Endodermal cell (in vitro differentiated cells): ENCODE measurements around the gene ITGB7. TPM values are rescaled to one million over a fixed set of nuclear protein-coding genes. Genes with fewer than 3 reads are reported as not detected.
A peak's percentile ranks its signal among the peaks of the same experiment; 100 is the strongest.
"Not testable (repeated sequence)": the region's sequence is repeated elsewhere in the genome, so short reads cannot be mapped to it uniquely, and the experiment has no call there.

Experiments
- DNase-seq: peaks from one replicate; pipeline ENCODE4 v3.0.0-alpha.2; 2017
- H3K27ac ChIP-seq: 2 replicates; pipeline ENCODE4 v1.5.1; 2013; ENCODE audit warnings: mild to moderate bottlenecking, low read depth, low read length, moderate library complexity
- H3K27me3 ChIP-seq: 2 replicates; pipeline ENCODE4 v1.6.1; 2013; ENCODE audit warnings: mild to moderate bottlenecking, low read length, moderate library complexity; ENCODE audit not compliant: insufficient read depth, control insufficient read depth, poor library complexity, severe bottlenecking
- H3K36me3 ChIP-seq: 2 replicates; pipeline ENCODE4 v1.7.0; 2013; ENCODE audit warnings: mild to moderate bottlenecking, low read length, moderate library complexity; ENCODE audit not compliant: control insufficient read depth, insufficient read depth
- H3K4me1 ChIP-seq: one replicate; pipeline ENCODE4 v1.7.0; 2013; ENCODE audit warnings: low read length; ENCODE audit not compliant: control insufficient read depth, insufficient read depth
- H3K4me3 ChIP-seq: 2 replicates; pipeline ENCODE4 v1.5.1; 2013; ENCODE audit warnings: mild to moderate bottlenecking, low read length, moderate library complexity
- H3K9ac ChIP-seq: 2 replicates; pipeline ENCODE4 v1.6.1; 2013; ENCODE audit warnings: mild to moderate bottlenecking, low read length, moderate library complexity; ENCODE audit not compliant: poor library complexity, severe bottlenecking; ENCODE audit errors: extremely low read depth
- H3K9me3 ChIP-seq: 2 replicates; pipeline ENCODE4 v1.6.1; 2013; ENCODE audit warnings: mild to moderate bottlenecking, low read length, moderate library complexity; ENCODE audit not compliant: control insufficient read depth
- H3K27ac Mint-ChIP-seq: 2 replicates; pipeline ENCODE4 v1.8.0; 2020; ENCODE audit warnings: mixed read lengths
- H3K27me3 Mint-ChIP-seq: 2 replicates; pipeline ENCODE4 v1.8.0; 2021; ENCODE audit warnings: mild to moderate bottlenecking, mixed read lengths; ENCODE audit not compliant: insufficient read depth
- H3K36me3 Mint-ChIP-seq: 2 replicates; pipeline ENCODE4 v1.8.0; 2020; ENCODE audit warnings: low read depth, mixed read lengths
- H3K4me1 Mint-ChIP-seq: 2 replicates; pipeline ENCODE4 v1.8.0; 2020; ENCODE audit warnings: mixed read lengths
- H3K4me3 Mint-ChIP-seq: 2 replicates; pipeline ENCODE4 v1.8.0; 2020; ENCODE audit warnings: mild to moderate bottlenecking, moderate library complexity, mixed read lengths
- H3K9me3 Mint-ChIP-seq: 2 replicates; pipeline ENCODE4 v1.8.0; 2020; ENCODE audit warnings: mild to moderate bottlenecking, mixed read lengths
- WGBS, 2 experiments: methylation state at CpG; one replicate each; pipeline versions ENCODE4 v1.1.5 to v1.1.7; 2013; ENCODE audit warnings: missing lambda C conversion rate in 2 of 2, mixed read lengths in 1 of 2; ENCODE audit not compliant: insufficient coverage in 1 of 2, insufficient read length in 1 of 2; 5-methylcytosine and 5-hydroxymethylcytosine counted together
- total RNA-seq, 2 donors: library from RNA; stranded (reverse); fragmentation: NEBNext Ultra II Directional in 1 of 2; extraction: Animal tissue kit (Norgen Biotek cat#: 25700) in 1 of 2; gene quantifications; 2 replicates in 1 of 2; 3 replicates in 1 of 2; pipeline ENCODE4 v1.2.1, GENCODE V29; 2021
- TF ChIP-seq, protein P1 (sequence below): fragments of 200-600 bp; sonication (generic); conservative IDR thresholded peaks from 2 replicates; pipeline ENCODE4 v1.5.0; 2021; ENCODE audit warnings: antibody characterized with exemption, mild to moderate bottlenecking

The ITGB7 gene
- total RNA-seq, 2 donors from 2014 or later = 1.4 TPM

DNA sequence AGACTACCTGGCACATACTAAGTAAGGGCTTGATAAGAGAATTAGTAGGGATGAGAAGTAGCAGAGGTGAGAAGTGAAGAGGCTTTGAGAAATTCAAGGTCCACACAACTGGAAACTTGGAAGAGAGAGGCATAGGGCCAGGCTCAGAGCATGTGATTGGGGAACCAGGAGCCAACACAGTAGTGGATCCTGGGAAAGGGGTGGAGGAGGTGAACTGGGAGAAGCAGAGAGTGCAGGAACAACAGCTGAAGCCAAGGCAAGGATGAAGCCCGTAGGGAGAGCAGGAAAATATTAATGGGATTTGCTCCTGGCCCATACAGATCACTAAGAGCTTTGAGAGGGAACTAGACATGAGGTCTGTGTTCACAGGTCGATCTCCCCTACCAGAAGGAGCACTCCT, 1.4 kb upstream of the ITGB7 start:
- Mint-ChIP-seq H3K9me3 (no peaks in the 10 kb centered on the region), H3K4me1 (peaks cover 7% of the 10 kb centered on the region), H3K27ac (no peak overlapping the region), H3K4me3 (no peak overlapping the region), H3K36me3 (peaks cover 11% of the 10 kb centered on the region), H3K27me3 (peaks cover 24% of the 10 kb centered on the region)
- H3K27me3 ChIP-seq = no peaks in the 10 kb centered on the region
- H3K9ac ChIP-seq = no peak overlapping the region
- no peaks in the 10 kb centered on the region for H3K36me3 ChIP-seq
- H3K4me1 ChIP-seq = no peaks in the 10 kb centered on the region
- H3K4me3 ChIP-seq = no peak overlapping the region
- TF ChIP-seq, protein P1, sequence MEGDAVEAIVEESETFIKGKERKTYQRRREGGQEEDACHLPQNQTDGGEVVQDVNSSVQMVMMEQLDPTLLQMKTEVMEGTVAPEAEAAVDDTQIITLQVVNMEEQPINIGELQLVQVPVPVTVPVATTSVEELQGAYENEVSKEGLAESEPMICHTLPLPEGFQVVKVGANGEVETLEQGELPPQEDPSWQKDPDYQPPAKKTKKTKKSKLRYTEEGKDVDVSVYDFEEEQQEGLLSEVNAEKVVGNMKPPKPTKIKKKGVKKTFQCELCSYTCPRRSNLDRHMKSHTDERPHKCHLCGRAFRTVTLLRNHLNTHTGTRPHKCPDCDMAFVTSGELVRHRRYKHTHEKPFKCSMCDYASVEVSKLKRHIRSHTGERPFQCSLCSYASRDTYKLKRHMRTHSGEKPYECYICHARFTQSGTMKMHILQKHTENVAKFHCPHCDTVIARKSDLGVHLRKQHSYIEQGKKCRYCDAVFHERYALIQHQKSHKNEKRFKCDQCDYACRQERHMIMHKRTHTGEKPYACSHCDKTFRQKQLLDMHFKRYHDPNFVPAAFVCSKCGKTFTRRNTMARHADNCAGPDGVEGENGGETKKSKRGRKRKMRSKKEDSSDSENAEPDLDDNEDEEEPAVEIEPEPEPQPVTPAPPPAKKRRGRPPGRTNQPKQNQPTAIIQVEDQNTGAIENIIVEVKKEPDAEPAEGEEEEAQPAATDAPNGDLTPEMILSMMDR = no peak
- H3K27ac ChIP-seq = no peak overlapping the region
- WGBS, 2 experiments = 78 to 80% methylated on average over 2 of the region's 2 CpGs
- H3K9me3 ChIP-seq = no peaks in the 10 kb centered on the region
- no peak for DNase-seq

DNA sequence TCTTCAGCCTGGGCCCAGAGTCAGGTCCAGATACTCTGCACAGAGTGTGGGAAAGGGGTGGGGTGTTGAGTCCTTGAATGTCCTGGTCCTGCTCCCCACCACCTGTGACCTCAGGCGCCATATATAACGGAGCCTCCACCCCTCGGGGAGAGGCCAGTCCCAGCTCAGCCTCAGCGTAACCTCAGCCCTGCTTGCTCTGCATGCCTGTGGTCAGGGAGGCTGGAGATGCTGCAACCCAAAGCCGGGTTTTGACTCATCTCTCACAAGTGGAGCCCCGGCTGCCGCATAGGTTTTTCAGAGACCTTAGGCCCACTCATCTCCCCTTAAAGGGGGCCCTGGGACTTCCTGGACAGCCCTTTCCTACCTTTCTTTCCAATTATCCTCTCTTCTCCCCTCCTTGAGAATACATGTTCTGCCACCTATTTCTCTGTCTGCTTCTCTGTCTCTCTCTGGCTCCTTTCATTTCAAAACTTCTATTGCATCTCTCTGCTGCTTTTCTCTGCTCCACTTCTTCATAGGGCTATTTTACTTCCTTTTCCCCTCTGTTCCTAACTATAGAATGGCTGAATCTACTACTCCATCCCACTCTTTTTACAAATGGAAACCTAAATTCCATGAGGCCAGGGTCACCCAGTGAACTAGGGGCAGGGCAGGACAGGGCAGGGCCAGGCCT, 1.2 kb downstream of the ITGB7 start:
- no peaks in the 10 kb centered on the region for H3K9me3 Mint-ChIP-seq
- 88 to 91% methylated on average over 7 of the region's 7 CpGs for WGBS, 2 experiments

DNA sequence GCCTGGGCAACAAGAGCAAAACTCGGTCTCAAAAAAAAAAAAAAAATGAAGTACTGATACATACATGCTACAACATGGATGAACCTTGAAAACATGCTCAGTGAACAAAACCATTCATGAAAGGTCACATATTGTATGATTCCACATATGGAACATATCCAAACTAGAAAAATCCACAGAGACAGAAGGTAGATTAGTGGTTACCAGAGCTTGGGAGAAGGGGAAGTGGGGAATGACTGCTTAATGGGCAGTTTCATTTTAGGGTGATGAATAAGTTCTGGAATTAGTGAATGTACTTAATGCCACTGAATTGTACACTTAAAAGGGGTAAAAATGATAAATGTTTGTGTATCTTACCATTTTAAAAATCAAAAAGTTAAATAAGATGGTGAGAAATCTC, 2.7 kb downstream of the ITGB7 start:
- no peaks in the 10 kb centered on the region for H3K27me3 ChIP-seq
- no peaks in the 10 kb centered on the region for H3K9me3 ChIP-seq
- no peaks in the 10 kb centered on the region for H3K36me3 ChIP-seq
- no peaks in the 10 kb centered on the region for H3K4me1 ChIP-seq
- Mint-ChIP-seq H3K36me3 (no peaks in the 10 kb centered on the region), H3K4me3 (no peak overlapping the region), H3K27ac (no peak overlapping the region), H3K27me3 (peaks cover 56% of the 10 kb centered on the region), H3K9me3 (no peaks in the 10 kb centered on the region), H3K4me1 (peaks cover 5% of the 10 kb centered on the region)
- TF ChIP-seq, protein P1 = no peak
- H3K9ac ChIP-seq = no peak overlapping the region
- no peak overlapping the region for H3K27ac ChIP-seq
- WGBS, 2 experiments = 80 to 89% methylated on average over 1 of the region's 1 CpG
- DNase-seq = no peak
- H3K4me3 ChIP-seq = no peak overlapping the region

More for the DNA sequence above, 1.2 kb downstream of the ITGB7 start:
- DNase-seq = peak; percentile 49
- Histone ChIP-seq H3K27me3 (no peaks in the 10 kb centered on the region), H3K4me3 (no peak overlapping the region), H3K9me3 (no peaks in the 10 kb centered on the region), H3K4me1 (no peaks in the 10 kb centered on the region), H3K36me3 (no peaks in the 10 kb centered on the region), H3K9ac (no peak overlapping the region), H3K27ac (no peak overlapping the region)
- no peak overlapping the region for H3K4me3 Mint-ChIP-seq
- H3K4me1 Mint-ChIP-seq = peaks cover 5% of the 10 kb centered on the region
- TF ChIP-seq, protein P1 = no peak
- H3K36me3 Mint-ChIP-seq = no peaks in the 10 kb centered on the region
- no peak overlapping the region for H3K27ac Mint-ChIP-seq
- H3K27me3 Mint-ChIP-seq = peaks cover 42% of the 10 kb centered on the region

DNA sequence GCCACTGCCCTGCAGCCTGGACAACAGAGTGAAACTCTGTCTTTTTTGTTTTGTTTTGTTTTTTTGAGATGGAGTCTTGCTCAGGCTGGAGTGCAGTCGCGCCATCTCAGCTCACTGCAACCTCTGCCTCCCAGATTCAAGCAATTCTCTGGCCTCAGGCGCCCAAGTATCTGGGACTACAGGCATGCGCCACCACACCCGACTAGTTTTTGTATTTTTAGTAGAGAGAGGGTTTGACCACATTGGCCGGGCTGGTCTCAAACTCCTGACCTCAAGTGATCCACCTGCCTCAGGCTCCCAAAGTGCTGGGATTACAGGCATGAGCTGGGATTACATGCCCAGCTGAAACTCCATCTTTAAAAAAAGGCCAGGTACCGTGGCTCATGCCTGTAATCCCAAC, 4.7 kb downstream of the ITGB7 start:
- H3K4me1 Mint-ChIP-seq, H3K9me3 Mint-ChIP-seq, H3K36me3 ChIP-seq, H3K4me3 ChIP-seq, H3K4me1 ChIP-seq, H3K27ac Mint-ChIP-seq, H3K36me3 Mint-ChIP-seq, H3K9ac ChIP-seq, H3K27ac ChIP-seq, H3K4me3 Mint-ChIP-seq, DNase-seq, H3K9me3 ChIP-seq: not testable (repeated sequence)
- 85 to 93% methylated on average over 4 to 7 of the region's 7 CpGs for WGBS, 2 experiments
- H3K27me3 ChIP-seq = peaks cover 18% of the 10 kb centered on the region
- H3K27me3 Mint-ChIP-seq = peaks cover 72% of the 10 kb centered on the region
